G401 (cell line): ENCODE measurements around the gene ANKRD55. TPM values are rescaled to one million over a fixed set of nuclear protein-coding genes. Genes with fewer than 3 reads are reported as not detected.
"Not testable (repeated sequence)": the region's sequence is repeated elsewhere in the genome, so short reads cannot be mapped to it uniquely, and the experiment has no call there.

Experiments used
- DNase-seq: peaks from one replicate; pipeline ENCODE4 v3.0.0-alpha.2; 2015; ENCODE audit warnings: low spot score
- in situ Hi-C: cut with HindIII; loops from 2 replicates; pipeline ENCODE4 v1.10.0; 2016; ENCODE audit warnings: low sequenced_read_pairs, mixed read lengths
- total RNA-seq: library from RNA; depleted of rRNA; stranded (reverse); fragments of >200 nt; shearing (Covaris generic); gene quantifications from 2 replicates; pipeline ENCODE4 v1.2.3, GENCODE V29; 2014

Gene ANKRD55
- total RNA-seq, 1 experiment from 2014 or later, result not detected

DNA sequence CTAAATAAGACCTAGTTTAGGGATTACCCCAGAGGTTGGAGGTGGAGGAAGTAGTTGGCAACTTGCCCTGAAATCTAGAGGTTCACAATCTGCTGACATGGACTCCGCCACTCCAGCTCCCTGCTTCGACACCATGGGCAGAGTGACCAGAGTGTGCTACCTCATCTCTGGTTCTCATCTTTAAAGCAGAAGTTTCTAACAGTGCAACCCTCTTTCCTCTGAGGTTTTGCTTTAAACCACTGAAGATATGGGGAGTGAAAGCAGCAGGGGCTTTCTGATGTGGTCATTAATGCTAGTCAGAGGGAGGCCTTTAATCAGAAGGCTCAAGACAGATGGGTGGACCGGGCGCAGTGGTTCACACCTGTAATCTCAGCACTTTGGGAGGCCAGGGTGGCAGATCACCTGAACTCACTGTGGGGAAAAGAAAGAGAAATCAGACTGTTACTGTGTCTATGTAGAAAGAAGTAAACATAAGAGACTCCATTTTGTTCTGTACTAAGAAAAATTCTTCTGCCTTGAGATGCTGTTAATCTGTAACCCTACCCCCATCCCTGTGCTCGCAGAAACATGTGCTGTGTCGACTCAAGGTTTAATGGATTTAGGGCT lies 76.4 kb downstream of the ANKRD55 start:
- in situ Hi-C loops, DNase-seq: not testable (repeated sequence)

DNA sequence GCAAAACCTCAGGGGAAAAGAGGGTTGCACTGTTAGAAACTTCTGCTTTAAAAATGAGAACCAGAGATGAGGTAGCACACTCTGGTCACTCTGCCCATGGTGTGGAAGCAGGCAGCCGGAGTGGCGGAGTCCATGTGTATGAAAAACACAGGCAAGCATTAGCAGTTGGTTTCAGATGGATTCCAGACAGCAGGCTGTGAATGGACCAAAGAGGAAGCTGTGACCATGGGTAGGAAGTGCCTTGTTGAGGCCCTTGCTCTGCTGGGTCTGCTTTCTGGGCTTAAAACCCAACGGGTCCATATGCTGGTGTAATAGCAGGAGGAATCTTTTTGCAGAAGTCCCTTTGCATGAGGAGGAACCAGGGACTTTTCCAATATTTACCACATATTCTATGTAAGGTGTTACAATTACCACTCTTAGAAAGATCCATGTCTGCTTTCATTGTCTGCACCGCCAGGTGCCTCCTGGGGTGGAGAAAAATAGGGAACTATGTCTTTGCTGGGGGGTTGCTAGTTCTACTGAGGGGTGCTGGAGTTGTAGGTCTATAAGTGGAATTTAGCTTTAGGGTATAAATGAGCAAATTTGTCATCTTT lies 77.0 kb downstream of the ANKRD55 start:
- in situ Hi-C loops, result no loop called here
- DNase-seq, result no peak

DNA sequence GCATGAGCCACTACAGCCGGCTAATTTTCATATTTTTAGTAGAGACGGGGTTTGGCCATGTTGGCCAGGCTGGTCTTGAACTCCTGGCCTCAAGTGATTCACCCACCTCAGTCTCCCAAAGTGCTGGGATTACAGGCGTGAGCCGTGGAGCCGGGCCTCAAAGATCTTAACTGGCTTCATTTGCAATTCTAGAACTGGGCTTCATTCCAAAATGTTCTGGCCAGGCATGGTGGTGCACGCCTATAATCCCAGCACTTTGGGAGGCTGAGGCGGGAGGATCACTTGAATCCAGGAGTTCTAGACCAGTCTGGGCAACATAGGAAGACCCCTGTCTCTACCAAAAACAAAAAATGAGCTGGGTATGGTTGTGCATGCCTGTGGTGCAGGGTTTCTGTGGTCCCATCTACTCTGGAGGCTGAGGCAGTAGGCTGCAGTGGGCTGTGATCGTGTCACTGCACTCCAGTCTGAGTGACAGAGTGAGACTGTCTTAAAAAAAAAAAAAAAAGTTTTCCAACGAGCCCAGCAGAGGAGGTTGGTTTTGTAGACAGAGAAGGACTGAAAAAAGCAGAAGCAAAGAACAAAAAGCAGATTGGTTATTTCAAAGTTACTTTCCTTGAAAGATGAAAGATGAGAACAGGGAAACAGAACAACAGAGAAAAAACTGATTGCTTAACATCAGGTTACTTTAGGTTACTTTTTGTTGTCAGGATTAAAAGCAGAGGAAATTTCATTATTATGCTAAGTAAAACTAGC lies 78.2 kb downstream of the ANKRD55 start:
- in situ Hi-C loops, result no loop called here
- no peak for DNase-seq

DNA sequence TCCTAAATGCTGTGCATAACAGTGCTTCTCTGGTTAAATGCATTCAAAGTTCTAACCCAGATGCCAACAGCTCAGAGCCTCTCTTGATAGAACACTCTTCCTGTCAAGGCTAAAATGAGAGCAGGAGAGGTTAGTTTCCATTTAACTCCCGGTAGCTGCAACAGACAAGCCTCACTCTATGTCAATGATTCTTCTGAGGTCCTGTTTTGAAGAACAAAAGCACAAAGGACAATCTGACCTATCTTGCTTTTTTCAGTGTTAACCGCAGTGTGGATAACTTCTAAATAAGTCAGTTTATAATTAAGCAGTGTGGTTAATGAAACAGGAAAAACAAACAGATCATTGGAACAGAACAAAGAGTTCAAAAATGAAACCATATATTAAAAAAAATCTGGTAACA lies 80.7 kb downstream of the ANKRD55 start:
- no peak for DNase-seq
- in situ Hi-C loops, result no loop called here

DNA sequence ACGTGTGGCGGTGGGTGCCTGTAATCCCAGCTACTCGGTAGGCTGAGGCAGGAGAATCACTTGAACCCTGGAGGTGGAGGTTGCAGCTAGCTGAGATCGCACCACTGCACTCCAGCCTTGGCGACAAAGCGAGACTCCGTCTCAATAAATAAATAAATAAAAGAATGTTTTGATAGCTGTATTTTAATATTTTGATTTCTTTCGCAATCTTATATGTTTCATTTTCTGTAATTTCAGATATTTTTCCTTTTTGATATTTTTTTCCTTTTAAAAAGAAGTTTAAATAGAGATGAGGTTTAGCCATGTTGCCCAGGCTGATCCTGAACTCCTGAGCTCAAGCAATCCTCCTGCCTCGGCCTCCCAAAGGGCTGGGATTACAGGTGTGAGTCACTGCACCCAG lies 82.4 kb downstream of the ANKRD55 start:
- in situ Hi-C loops, DNase-seq: not testable (repeated sequence)

DNA sequence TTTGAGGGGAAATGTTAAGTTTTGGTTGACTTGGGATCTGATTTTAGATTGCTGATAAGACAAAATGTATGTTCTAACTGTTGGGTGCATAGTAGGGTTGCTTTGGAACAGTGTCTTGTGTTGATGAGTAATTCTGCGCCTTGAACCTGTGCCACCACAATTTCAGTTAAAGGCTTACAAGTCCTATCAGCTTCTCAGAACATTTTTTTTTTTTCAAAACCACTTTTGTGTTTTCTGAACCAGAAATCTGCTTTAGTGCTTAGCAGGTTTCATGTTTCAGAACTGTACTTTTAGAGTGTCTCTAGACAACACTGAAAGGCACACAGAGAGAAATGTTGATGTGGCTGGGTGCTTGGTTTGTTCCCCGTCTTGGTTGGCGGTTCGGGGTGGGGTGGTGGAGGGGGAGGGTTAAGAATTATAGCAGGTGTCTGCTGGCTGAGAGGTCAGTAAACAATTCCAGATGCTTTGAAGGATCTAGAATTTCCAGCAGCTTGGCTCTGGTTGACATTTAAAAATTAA lies 84.6 kb downstream of the ANKRD55 start:
- in situ Hi-C loops, result no loop called here

DNA sequence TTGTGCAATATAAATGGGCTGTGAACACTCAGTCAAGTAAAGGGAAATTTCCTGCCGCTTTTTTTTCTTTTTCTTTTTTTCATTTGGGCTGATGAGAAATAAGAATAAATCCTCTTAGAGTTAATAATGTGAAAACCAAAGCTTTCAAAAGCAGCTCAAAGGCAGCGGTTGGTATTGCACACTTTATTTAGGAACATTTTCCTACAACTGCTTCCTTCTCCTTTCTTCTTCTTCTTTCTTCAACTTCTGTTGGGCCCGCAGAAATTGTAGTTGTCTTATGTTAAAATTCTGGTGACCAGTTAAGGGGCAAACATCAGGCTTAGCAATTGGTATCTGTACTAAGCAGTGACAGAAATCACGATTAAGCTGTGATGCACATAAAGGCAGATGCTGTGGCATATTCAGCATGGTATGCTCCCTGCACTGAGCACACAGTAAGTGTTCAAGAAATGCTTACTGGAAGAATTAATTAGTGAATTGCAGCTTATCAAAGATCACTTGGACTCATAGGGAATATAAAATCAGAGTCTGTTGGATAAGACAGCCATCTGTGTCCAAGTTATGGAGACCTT lies 85.4 kb downstream of the ANKRD55 start:
- in situ Hi-C loops, result no loop called here

More for the DNA sequence above, 84.6 kb downstream of the ANKRD55 start:
- no peak for DNase-seq

DNA sequence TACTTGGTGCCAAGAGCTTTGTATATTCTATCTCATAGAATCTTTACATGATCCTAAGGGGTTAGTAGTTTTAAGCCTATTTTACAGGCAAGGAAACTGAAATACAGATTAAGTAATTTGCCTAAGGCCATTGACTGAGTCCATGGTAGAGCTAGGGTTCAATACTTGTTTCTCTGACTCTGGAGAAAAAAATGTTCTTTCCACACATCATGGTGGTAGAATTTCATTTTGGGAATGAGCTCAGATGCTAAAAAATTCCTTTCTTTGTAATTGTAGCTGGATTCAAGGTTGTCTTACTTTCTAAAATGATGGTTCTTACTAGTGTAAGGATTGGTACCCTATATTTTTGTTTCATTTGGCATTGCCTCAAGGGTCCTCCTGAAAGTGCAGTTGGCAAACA lies 86.0 kb downstream of the ANKRD55 start:
- DNase-seq, result no peak
- in situ Hi-C loops, result no loop called here

More for the DNA sequence above, 85.4 kb downstream of the ANKRD55 start:
- no peak for DNase-seq

DNA sequence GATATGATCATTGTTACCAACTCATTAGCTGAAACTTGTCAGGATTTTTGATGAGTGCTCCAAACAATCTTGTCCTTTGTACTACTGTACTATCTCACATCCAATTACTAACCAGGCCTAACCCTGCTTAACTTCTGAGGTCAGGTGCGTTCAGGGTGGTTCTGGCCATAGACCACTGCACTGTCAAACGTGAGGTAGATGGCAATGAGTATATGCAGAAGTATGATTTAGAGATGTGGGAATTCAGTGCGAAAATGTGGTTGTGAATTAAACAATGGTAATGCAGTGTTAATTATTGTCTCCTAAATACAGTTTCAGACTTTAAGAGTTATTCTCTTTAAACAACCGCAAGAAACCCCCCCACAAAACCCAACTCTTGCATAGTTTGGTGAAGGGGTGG lies 86.5 kb downstream of the ANKRD55 start:
- in situ Hi-C loops, result no loop called here
- DNase-seq, result no peak

DNA sequence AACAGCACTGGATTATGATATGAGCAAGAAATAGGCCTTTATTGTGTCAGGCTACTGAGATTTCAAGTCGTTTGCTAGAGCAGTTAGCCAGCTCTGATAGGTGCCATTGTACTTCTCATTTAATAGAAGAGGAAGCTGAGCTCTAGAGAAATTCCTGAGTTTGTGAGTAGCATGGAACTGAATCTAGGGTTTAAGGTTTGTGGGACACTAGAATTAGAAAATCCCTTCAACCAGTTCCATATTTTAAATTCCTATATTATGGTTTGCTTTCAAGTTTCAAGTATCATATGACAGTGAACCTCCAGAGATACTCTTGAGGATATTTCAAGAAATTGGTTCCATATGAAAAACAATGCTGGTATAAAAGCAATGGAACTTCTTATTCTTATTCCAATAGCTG lies 87.6 kb downstream of the ANKRD55 start:
- in situ Hi-C loops, result no loop called here
- no peak for DNase-seq

DNA sequence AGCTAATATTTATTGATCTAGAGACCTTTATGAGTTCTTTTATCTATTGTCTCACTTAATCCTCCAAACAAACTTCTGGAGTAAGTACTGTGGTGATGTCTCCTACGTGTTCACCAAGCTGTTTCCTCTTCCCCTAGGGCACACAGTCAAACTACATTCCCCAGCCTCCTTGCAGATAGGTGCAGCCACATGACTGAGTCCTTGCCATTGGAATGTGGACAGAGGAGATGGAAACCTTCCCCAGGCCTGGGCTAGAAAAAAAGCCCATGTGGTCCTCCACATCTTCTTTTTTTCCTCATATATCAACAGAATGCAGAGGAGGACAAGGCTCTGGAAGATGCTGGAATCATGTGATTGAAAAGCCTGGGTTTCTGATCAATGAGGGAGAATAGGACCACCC lies 88.0 kb downstream of the ANKRD55 start:
- DNase-seq, result no peak
- in situ Hi-C loops, result no loop called here

DNA sequence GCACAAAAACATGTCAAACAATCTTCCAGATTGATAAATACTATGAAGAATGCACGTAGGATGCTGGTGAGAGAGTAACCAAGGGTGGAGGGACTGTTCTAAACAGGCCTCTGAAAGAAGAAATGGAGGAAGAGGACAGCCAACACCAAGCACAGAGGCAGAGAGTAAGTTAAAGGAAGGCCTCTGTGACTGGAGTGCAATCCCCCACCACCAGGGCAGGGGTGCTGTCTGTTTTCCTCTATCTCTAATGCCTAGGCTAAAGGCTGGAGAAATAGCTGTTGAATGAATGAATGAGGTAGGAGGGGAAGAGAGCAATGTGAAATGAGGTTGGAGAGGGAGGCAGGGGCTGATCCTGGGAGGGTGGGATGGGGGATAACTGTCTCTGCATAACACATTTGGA lies 88.9 kb downstream of the ANKRD55 start:
- no peak for DNase-seq
- in situ Hi-C loops, result no loop called here

DNA sequence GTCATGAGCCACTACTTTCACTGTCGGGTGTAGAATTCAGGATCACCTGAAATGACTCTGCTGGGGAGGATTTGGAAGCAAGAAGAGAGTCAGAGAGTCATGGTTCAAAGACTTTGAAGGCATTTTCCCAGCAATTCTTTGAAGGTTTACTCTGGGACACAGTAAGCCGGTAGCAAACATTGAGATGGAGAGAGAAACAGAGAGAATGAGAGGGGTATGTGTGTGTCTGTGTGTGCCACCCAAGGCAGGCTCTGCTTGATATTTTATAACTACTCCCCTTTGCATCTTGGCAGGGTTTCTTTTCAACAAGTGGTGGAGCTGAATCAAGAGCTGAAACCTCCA lies 89.8 kb downstream of the ANKRD55 start:
- DNase-seq, result no peak
- in situ Hi-C loops, result no loop called here

DNA sequence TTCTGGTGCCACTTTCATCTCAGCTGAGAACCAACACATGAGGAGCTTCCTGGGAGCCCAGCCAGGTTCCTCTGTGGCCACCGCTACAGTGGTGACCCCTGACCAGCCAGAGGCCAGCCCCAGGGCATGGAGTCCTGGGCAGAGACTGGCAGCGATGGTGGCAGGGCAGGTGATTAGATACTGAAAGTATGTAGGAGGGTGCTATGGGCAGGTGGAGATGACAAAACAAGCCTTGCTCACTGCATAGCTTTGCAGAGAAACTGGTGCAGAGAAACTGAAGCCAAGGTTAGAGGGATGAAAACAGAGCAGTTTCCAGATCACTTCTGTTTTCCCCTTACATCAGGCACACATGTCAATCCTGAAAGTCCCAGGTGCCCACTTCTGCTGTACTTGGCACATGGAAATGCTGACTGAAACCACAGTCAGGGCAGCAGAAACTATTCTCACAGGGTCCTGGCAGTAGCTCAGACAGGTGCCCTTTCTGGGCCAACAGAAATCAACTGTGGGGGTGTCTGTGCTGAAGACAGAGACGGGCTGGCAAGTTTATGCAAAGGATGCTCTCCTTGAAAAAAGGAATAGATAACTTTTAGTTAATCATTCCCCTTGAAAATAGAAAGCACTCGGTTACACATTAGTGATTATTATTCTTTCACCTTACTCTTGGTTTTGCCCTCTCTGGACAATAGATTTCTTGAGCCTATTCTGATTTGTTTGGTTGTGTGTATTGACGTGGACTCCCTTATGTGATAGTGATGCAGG lies 90.3 kb downstream of the ANKRD55 start:
- no peak for DNase-seq
- in situ Hi-C loops, result no loop called here

DNA sequence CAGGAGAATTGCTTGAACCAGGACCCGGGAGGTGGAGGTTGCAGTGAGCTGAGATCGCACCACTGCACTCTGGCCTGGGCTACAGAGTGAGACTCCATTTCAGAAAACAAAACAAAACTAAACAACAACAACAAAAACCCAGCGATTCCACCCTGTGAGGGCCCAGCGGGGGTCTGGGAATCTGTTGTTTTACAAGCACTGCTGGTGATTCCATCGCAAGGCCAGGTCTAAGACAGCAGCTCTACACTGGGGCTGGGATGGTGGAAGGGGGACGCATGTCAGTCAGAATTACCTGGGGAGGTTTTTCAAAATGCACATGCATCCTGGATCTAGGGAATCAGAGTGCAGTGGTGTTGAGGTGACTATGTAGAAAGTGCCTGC lies 90.9 kb downstream of the ANKRD55 start:
- in situ Hi-C loops, result no loop called here
- DNase-seq, result no peak

DNA sequence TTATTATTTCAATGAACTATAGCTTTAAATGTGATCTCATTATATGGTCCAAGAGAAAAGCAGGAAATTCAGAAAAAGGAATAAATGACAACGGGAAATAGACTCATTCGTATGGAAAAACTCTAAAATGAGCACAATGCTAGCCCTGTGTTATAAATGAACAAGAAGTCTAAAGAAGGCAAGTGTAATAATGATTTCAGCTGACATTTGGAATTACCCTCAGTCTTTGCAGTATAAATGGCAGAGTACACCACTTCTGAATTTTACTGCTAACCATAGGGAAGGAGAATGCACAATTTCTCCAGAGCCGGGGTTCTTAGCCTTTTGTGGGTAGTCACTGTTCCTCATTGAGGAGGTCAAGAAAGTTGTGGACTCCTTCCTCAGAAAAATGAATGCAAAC lies 93.1 kb downstream of the ANKRD55 start:
- in situ Hi-C loops, result no loop called here
- no peak for DNase-seq

DNA sequence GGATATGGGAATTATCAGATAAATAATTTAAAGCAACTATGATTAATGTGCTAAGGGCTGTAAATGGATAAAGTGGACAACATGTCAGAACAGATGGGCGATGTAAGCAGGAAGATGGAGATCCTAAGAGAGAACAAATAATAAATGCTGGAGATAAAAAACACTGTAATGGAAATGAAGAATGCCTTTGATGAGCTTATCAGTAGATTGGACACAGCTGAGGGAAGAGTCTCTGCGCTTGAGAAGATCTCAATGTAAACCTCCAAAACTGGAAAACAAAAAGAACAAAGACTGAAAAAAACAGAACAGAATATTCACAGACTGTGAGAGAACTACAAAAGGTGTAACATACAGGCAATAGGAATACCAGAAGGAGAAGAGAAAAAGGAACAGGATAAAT lies 102.5 kb downstream of the ANKRD55 start:
- DNase-seq, result no peak
- in situ Hi-C loops, result no loop called here

DNA sequence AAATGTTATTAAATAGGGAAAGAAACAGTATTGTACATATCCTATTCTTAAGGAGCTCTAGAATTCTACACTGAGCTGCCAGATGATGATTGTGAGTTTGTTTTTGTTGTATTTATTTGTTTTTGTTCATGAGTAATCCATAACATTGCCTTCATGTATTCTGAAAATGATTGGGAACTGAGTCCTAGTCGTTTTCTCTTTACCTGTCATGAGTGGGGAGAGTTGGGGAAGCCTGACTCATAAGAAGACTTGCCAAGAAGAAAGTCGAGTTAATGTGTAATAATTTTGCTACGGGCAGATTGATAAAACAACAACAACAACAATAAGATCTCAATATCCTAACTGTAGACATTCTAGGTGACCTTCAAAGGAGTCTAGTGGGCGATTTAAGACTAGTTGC lies 103.8 kb downstream of the ANKRD55 start:
- no peak for DNase-seq
- in situ Hi-C loops, result no loop called here

DNA sequence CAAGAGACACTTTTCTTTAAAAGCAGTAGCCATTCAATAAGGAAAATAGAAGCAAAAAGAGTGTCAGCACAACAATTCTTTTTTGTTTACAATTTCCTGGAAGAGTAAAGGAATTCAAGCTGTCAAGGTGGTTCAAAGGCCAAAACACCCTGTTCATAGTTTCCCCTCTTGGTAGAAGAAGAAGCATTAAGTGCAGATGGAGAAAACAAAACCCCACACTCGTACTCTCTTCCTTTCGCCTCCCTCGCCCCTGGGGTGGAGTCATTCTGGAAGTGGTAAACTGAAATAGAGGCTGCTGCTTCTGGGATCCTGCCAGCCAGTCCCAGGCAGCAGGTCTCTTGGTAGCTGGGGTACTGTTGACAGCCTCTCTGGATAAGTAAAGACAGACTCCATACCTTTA lies 105.0 kb downstream of the ANKRD55 start:
- no peak for DNase-seq
- in situ Hi-C loops, result no loop called here
